Measurements from ENCODE around the gene DET1.

GRCh38 chr15:88467935-88468528 lies 78.4 kb downstream of the DET1 start:
- TF ChIP-seq POLR2A (IDR thresholded peaks at IDR 0.05; ENCODE audit: low read length), result no peak
- TF ChIP-seq GATA1 (IDR thresholded peaks at IDR 0.05; ENCODE audit: low read depth, low read length), result no peak
